ENCODE measurements around the gene ACSL5.
"Not testable (repeated sequence)": the region's sequence is repeated elsewhere in the genome, so short reads cannot be mapped to it uniquely, and the experiment has no call there.

DNA sequence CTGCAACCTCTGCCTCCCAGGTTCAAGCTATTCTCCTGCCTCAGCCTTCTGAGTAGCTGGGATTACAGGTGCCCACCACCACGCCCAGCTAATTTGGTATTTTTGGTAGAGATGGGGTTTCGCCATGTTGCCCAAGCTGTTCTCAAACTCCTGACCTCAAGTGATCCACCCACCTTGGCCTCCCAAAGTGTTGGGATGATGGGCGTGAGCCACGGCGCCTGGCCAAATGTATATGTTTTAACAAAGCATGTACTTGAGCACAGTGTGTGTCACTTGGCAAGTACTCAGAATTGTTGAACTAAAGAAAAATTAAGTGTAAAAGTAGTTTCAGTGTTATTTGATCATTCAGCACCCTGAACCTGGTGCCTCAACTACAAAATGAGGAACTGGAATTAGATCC lies 90.2 kb downstream of the ACSL5 start:
- TF ChIP-seq CTCF (IDR thresholded peaks at IDR 0.05; ENCODE audit: extremely low read depth in 1 of 2, insufficient read depth in 1 of 2, low read depth in 1 of 2, low read length in 2 of 2); EZH2 (IDR thresholded peaks at IDR 0.05; ENCODE audit: borderline replicate concordance, low read depth, low read length, severe bottlenecking); POLR2A (IDR thresholded peaks at IDR 0.05; ENCODE audit: low read depth, low read length); MYC (IDR thresholded peaks at IDR 0.05; ENCODE audit: low read depth, low read length); POLR2AphosphoS5 (IDR thresholded peaks at IDR 0.05; ENCODE audit: insufficient read depth, low read depth, low read length); FOS (IDR thresholded peaks at IDR 0.05; ENCODE audit: borderline replicate concordance, insufficient read depth, low read length); MAX (IDR thresholded peaks at IDR 0.05; ENCODE audit: insufficient read depth, insufficient read length): not testable (repeated sequence)

Data from endothelial cell of umbilical vein (primary cell).